ENCODE measurements around the gene NRXN3. TPM values are rescaled to one million over a fixed set of nuclear protein-coding genes. Genes with fewer than 3 reads are reported as not detected.

Gene NRXN3
- total RNA-seq, 1 experiment from 2014 or later = not detected

GRCh38 chr14:79833781-79834180 lies 1663.6 kb downstream of the NRXN3 start:
- H3K27me3 ChIP-seq (ENCODE audit: control insufficient read depth, insufficient read depth, low read length) = no peaks in the 10 kb centered on the region
- in situ Hi-C loops (cut with HindIII; ENCODE audit: low pct_unique_long_range_greater_than_20kb, low sequenced_read_pairs) (no loop called here), intact Hi-C loops (cut with micrococcal nuclease; ENCODE audit: unreplicated experiment) (no loop called here)
- no peaks in the 10 kb centered on the region for H3K4me1 ChIP-seq (ENCODE audit: control insufficient read depth, insufficient read depth, low read length)
- H3K4me3 ChIP-seq (ENCODE audit: low read depth in 2 of 2, low read length in 2 of 2) = no peak overlapping the region
- ChIA-PET CTCF (no interaction called here), POLR2A (no interaction called here)
- no TSS peak for BruUV-seq (replicated peaks)
- ATAC-seq (no peak), DNase-seq (ENCODE audit: low read depth, low spot score) (no peak)
- TF ChIP-seq POLR2AphosphoS5 (IDR thresholded peaks at IDR 0.05; ENCODE audit: low read depth, low read length) (no peak), REST (IDR thresholded peaks at IDR 0.05; ENCODE audit: insufficient read depth in 1 of 2, low read depth in 2 of 2, low read length in 1 of 2) (no peak)
- H3K36me3 ChIP-seq (ENCODE audit: control insufficient read depth, insufficient read depth, low read length) = no peaks in the 10 kb centered on the region
- H3K27ac ChIP-seq (ENCODE audit: low read length) = no peak overlapping the region
- H3K9me3 ChIP-seq (ENCODE audit: control insufficient read depth, insufficient read depth, low read depth, low read length) = no peaks in the 10 kb centered on the region

- TF ChIP-seq REST (IDR thresholded peaks at IDR 0.05; ENCODE audit: insufficient read depth in 1 of 2, low read depth in 2 of 2, low read length in 1 of 2) (no peak), CTCF (IDR thresholded peaks at IDR 0.05) (no peak), TCF7L2 (IDR thresholded peaks at IDR 0.05; ENCODE audit: low read depth, low read length) (no peak), POLR2AphosphoS5 (IDR thresholded peaks at IDR 0.05; ENCODE audit: low read depth, low read length) (no peak), SIN3A (IDR thresholded peaks at IDR 0.05; ENCODE audit: borderline replicate concordance, insufficient read depth, low read depth, low read length) (no peak)
- no peaks in the 10 kb centered on the region for H3K27me3 ChIP-seq (ENCODE audit: control insufficient read depth, insufficient read depth, low read length)
- in situ Hi-C loops (cut with HindIII; ENCODE audit: low pct_unique_long_range_greater_than_20kb, low sequenced_read_pairs) = no loop called here
- H3K27ac ChIP-seq (ENCODE audit: low read length) = no peak overlapping the region
- ATAC-seq (no peak), DNase-seq (ENCODE audit: low read depth, low spot score) (no peak)
- ChIA-PET POLR2A (no interaction called here), CTCF (no interaction called here)
- no peaks in the 10 kb centered on the region for H3K4me1 ChIP-seq (ENCODE audit: control insufficient read depth, insufficient read depth, low read length)
- H3K9me3 ChIP-seq (ENCODE audit: control insufficient read depth, insufficient read depth, low read depth, low read length) = no peaks in the 10 kb centered on the region
- no TSS peak for BruUV-seq (replicated peaks)
- H3K4me3 ChIP-seq (ENCODE audit: low read depth in 2 of 2, low read length in 2 of 2) = no peak overlapping the region
- intact Hi-C loops (cut with micrococcal nuclease; ENCODE audit: unreplicated experiment) = no loop called here
- H3K36me3 ChIP-seq (ENCODE audit: control insufficient read depth, insufficient read depth, low read length) = no peaks in the 10 kb centered on the region
Measured at GRCh38 chr14:79834868-79835267, 1664.7 kb downstream of the NRXN3 start.

Measured in Panc1 (cell line).